ENCODE data around the gene FTH1.
A peak's percentile ranks its signal among the peaks of the same experiment; 100 is the strongest.

GRCh38 chr11:61967116-61967923, at the start of gene FTH1:
- TF ChIP-seq POLR2A (IDR thresholded peaks at IDR 0.05): peak; percentile 91 to 99 (median 97)
- TF ChIP-seq CTCF (IDR thresholded peaks at IDR 0.05 in 8 of 11, conservative IDR thresholded peaks at IDR 0.05 in 3 of 11): peak in 2 of 11 experiments; percentile 14 to 19
